IPS-15b (cell line): ENCODE measurements around the gene PEX11B.

Source experiments
- H3K27me3 ChIP-seq: one replicate; pipeline ENCODE4 v1.6.1; 2013; ENCODE audit warnings: low read length; ENCODE audit not compliant: control insufficient read depth, insufficient read depth
- H3K36me3 ChIP-seq: one replicate; pipeline ENCODE4 v1.6.1; 2013; ENCODE audit warnings: low read length; ENCODE audit not compliant: control insufficient read depth, insufficient read depth
- H3K4me1 ChIP-seq: one replicate; pipeline ENCODE4 v1.6.1; 2013; ENCODE audit warnings: mild to moderate bottlenecking, low read length; ENCODE audit not compliant: control insufficient read depth, insufficient read depth
- H3K4me3 ChIP-seq: one replicate; pipeline ENCODE4 v1.5.1; 2013; ENCODE audit warnings: low read depth, low read length
- H3K9ac ChIP-seq: one replicate; pipeline ENCODE4 v1.6.1; 2013; ENCODE audit warnings: low read depth, mild to moderate bottlenecking, low read length
- H3K9me3 ChIP-seq: one replicate; pipeline ENCODE4 v1.6.1; 2013; ENCODE audit warnings: mild to moderate bottlenecking, low read length; ENCODE audit not compliant: control insufficient read depth, insufficient read depth

The PEX11B gene

DNA sequence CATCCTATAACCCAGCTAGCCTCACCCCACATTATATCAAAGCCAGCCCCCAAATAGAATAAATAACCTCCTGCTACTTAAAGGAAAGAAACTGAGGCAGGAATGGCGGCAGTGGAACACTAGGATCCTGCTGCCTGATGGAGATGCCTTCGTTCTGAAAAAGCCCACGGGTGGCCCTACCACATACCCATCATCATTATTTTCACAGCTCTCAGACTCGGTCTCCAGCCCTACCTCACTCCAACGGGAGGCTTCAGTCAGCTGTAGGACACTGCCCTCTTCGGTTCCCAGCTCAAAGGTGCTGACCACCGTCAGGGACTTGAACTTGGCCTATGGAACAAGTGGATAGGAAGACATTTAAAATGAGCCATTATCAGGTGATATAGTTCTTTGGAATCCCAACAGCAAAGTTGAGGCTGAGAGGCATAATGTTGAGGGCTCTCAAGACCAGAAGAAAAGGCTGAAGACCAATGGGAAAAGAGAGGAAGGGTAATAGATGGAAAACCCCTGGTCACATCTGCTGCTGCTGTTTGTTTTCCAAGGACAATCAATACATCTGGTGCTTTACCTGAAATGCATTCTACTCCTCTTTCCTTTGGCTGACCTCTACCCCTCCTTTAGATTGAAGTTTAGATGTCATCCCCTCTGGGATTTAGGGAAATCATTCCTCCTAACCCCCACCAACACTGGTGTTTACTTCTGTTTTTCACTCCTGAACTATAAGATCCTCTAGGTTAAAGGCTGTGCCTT is 25.0 kb downstream of the PEX11B start:
- Histone ChIP-seq H3K9me3 (no peaks in the 10 kb centered on the region), H3K9ac (no peak overlapping the region), H3K4me3 (no peak overlapping the region), H3K36me3 (no peaks in the 10 kb centered on the region), H3K4me1 (peaks cover 5% of the 10 kb centered on the region), H3K27me3 (peaks cover 2% of the 10 kb centered on the region)

DNA sequence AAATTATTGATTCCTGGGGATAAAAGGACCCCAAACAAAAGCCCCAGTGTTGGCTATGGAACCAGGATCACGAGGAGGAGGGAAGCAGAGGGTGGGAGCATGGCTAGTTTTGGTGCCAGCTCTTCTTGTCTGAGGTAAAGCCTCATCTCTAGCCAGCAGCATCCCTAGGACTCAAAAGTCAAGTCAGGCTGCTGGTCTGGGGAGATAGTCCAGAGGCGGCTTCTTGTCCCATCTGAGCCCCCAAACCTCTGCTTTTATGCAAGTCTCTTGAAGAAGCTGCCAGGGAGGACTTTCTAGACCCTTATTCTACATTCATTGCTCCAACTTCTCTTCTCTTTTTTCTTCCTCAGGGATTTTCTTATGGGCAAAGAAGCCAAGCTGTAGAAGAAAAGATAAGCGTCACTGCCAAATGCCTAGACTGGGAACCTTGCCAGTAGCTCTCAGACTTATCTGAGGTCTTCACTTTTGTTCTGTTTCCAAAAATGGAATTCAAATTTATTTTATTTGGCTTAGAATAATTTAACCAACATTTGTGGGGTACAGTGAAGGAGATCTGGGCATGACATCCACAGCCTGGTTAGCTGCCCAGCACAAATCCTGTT is 25.9 kb downstream of the PEX11B start:
- peak overlapping the region; percentile 27 for H3K4me3 ChIP-seq
- H3K9ac ChIP-seq = no peak overlapping the region
- H3K36me3 ChIP-seq = no peaks in the 10 kb centered on the region
- H3K9me3 ChIP-seq = no peaks in the 10 kb centered on the region
- H3K27me3 ChIP-seq = peaks cover 2% of the 10 kb centered on the region
- H3K4me1 ChIP-seq = peaks cover 5% of the 10 kb centered on the region

DNA sequence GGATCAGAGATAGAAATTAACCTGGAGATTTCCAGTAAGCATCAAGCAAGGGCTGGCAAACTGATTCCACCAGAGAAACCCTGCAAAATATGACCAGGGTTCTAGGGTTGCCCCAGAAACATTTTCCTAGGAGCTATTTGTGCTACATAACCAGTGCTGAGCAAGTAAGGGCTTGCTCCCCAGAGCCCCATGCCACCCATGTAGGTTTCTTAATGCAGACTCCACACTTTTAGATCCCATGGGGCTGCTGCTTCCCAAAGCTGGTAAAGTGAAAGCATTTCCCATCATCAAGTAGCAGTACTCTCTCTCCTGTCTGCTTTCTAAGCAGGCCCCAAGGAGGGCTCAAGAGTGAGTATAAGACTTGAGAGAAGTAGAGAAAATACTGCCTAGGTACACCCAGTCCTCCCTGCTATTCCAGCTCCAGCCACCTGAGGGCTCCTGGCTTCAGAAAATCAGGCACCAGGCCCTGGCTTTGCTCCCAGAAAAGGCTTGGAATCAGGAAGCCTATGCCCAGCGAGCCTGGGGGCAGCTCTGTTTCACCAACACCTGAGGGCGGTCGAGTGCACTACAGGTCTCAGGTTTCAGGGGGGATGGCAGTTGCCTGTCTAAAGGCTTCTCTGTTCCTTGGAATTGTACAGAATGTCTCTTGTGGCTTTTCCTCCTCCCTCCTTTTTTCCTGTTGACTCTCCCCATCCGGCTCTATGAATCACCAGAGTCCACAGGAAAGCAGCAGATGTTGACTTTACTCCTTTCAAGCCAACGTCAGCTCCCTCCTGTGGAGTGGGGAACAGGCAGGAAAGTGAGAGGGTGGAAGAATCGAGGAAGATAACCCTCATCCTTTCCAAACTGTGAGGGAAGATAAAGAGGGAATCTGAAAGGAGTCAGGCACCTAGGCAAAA is 26.7 kb downstream of the PEX11B start:
- Histone ChIP-seq H3K4me3 (peak overlapping the region; percentile 27), H3K9me3 (no peaks in the 10 kb centered on the region), H3K27me3 (peaks cover 2% of the 10 kb centered on the region), H3K9ac (peak overlapping the region; percentile 32), H3K4me1 (peaks cover 5% of the 10 kb centered on the region), H3K36me3 (no peaks in the 10 kb centered on the region)

DNA sequence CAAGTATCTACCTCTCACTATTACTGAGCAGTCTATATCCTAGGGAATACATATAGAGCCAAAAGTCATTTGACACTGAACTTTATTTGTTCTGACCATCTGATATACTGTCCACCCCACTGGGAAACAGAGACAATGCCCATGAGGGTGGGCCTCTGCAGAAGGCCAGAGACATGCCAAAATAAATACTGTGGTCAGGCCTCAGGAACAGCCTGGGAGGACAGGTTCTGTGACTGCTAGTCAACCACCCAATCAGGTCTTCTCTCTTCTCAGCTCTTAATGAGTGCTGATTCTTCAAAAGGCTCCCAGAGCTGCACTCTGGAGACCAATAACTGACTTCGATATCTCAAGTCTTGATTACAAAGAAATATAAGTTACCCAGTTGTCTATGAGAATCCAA is 27.4 kb downstream of the PEX11B start:
- H3K27me3 ChIP-seq = no peaks in the 10 kb centered on the region
- H3K9ac ChIP-seq = no peak overlapping the region
- H3K4me3 ChIP-seq = no peak overlapping the region
- H3K4me1 ChIP-seq = peaks cover 5% of the 10 kb centered on the region
- H3K36me3 ChIP-seq = no peaks in the 10 kb centered on the region
- no peaks in the 10 kb centered on the region for H3K9me3 ChIP-seq

DNA sequence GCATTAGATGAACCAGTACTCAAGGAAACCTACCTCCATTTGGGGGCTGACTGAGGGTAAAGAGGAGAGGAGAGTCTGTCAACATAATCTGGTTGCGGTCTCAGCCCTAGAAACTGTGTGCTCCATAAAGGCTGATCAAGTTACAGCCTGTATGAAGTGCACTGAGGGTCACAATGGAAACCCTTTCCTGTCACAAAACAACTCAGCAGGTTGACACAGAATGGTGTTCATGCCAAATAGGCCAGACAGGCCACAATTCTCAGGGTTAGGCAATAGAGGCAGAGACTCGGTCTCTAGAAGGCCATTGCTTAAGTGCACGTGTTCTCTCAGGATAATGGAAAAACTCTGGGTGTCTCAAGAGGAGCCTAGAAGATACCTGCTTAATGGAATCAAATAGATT is 28.8 kb downstream of the PEX11B start:
- Histone ChIP-seq H3K4me1 (peaks cover 5% of the 10 kb centered on the region), H3K9me3 (no peaks in the 10 kb centered on the region), H3K9ac (no peak overlapping the region), H3K36me3 (no peaks in the 10 kb centered on the region), H3K27me3 (peaks cover 8% of the 10 kb centered on the region), H3K4me3 (no peak overlapping the region)

DNA sequence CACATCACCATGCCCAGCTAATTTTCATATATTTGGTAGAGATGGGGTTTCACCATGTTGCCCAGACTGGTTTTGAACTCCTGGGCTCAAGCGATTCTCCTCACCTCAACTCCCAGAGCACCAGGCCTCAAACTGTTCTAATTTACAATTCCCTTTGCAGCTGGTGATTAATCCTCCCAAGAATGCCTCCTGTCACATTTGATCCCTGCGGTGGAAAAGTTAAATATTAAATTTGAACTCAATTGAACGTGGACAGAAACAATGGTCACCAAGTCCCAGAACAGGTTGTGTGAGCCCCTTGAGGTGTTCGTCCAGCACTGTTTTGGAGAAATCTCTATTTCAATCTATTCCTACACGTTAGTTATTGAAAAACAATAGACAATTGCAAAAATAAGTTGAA is 30.9 kb downstream of the PEX11B start:
- no peak overlapping the region for H3K9ac ChIP-seq

DNA sequence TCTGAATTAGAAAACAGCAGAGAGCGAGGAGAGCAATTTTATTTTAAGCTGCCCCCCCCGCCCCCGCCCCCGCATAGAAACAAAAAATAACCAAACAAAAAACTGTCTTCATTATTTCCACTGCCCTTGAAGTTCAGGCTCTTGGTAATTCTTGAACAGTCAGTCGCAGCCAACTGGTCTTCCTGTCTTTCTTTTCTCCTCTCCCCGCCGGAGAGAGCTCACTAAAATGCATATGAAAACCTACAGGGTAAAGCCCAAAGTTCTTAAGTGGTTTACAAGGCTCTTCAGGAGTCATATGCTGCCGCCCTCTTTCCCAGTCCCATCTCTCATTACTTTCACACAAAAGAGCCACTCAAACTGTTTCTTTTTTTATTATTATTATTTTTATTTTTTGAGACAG is 31.7 kb downstream of the PEX11B start:
- no peaks in the 10 kb centered on the region for H3K9me3 ChIP-seq

More for the DNA sequence above, 30.9 kb downstream of the PEX11B start:
- Histone ChIP-seq H3K27me3 (peaks cover 24% of the 10 kb centered on the region), H3K36me3 (no peaks in the 10 kb centered on the region), H3K9me3 (no peaks in the 10 kb centered on the region), H3K4me3 (no peak overlapping the region), H3K4me1 (peaks cover 5% of the 10 kb centered on the region)

DNA sequence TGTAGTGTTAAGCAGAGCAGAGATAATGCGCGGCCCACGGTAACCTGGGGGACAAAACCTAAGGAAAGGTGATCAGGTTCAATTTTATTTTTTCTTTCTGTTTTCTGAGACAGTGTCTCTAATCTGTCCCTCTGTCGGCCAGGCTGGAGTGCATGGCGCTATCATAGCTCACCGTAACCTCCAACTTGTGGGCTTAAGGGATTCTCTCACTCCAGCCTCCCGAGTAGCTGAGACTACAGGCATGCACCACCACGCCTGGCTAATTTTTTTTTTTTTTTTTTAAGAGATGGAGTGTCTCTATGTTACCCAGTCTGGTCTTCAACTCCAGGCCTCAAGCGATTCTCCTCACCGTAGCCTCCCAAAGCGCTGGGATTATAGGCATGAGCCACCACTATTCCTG is 32.1 kb downstream of the PEX11B start:
- H3K9ac ChIP-seq = no peak overlapping the region
- peak overlapping the region; percentile 67 for H3K4me3 ChIP-seq
- H3K27me3 ChIP-seq = peaks cover 26% of the 10 kb centered on the region
- no peaks in the 10 kb centered on the region for H3K4me1 ChIP-seq
- H3K9me3 ChIP-seq = no peaks in the 10 kb centered on the region
- no peaks in the 10 kb centered on the region for H3K36me3 ChIP-seq

More for the DNA sequence above, 31.7 kb downstream of the PEX11B start:
- H3K27me3 ChIP-seq = peaks cover 26% of the 10 kb centered on the region
- no peaks in the 10 kb centered on the region for H3K4me1 ChIP-seq
- H3K36me3 ChIP-seq = no peaks in the 10 kb centered on the region
- H3K4me3 ChIP-seq = no peak overlapping the region
- no peak overlapping the region for H3K9ac ChIP-seq

DNA sequence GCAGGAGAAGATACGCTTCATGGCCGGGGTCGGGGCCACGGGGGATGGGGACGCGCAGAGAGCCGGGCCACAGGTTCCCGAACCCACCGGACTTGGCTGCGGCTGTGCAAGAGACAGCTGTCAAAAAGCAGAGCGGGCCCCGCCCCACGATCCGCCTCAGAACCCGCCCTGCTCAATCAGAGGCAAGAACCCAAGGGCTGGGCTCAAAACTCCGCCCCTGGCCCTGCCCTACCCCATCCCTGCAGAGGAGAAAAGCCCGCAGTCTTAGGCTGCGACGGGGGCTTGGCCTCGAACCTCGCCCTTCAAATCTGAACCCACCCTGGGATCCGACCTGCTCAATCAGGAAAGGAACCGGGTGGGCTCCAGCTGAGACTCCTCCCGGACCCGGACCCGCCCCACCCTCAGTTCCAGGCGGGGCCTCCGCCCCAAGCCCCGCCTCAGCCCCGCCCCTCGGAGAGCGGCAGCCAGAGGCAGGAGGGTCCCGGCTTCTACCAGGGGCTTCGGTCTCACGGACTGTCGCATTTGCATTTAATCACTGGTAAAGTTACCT is 32.7 kb downstream of the PEX11B start, which contains the start of gene ANKRD35:
Gene ANKRD35 (minus strand): TSS at position 129 of the 550 bp plus-strand sequence. CDS start 108 bp downstream, at position 21.
- Histone ChIP-seq H3K4me3 (peak within 1 kb of the TSS; percentile 67), H3K27me3 (peaks cover 26% of the 10 kb centered on the region), H3K9me3 (no peaks in the 10 kb centered on the region), H3K36me3 (no peaks in the 10 kb centered on the region), H3K4me1 (no peaks in the 10 kb centered on the region), H3K9ac (no peak within 1 kb of the TSS)

DNA sequence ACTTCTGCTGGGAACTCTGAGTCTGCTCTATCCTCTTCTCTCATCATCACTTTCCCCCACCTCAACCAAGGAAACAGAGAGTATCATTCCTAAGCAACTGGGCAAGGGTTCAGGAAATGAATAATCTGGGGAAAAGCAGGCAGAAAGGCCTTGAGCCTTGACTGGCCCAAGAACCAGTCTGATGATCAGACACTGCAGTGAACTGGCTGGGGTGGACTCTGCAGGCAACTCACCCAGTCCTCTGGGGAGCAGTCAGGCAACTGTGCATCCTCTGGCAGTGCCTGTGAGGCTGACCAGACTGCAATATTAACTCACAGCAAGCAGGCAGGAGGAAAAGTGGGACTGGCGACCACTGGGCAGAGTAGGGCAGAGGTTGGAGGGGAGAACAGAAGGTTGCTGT is 33.8 kb downstream of the PEX11B start:
- Histone ChIP-seq H3K36me3 (no peaks in the 10 kb centered on the region), H3K9me3 (no peaks in the 10 kb centered on the region), H3K4me1 (peaks cover 8% of the 10 kb centered on the region), H3K4me3 (no peak overlapping the region), H3K27me3 (peaks cover 26% of the 10 kb centered on the region), H3K9ac (no peak overlapping the region)

DNA sequence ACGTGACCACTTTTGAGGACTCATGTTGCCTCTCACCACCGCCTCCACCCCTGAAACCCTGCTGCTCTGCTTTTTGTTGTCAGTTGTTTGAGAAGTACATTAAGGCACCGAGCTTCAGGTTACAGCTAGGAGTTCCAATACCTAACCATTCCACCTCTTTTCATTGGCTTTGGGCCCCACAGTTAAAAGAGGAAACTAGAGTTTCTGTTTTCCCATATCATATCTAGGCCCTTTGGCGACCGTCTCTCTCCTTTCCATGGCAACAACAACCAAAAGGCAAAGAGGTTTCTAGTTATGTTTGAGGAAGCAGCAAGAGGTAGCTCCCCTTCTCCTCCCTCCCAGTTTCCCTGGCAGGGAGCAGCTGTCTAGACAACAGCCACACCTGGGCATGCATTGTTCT is 38.7 kb downstream of the PEX11B start:
- H3K36me3 ChIP-seq = no peaks in the 10 kb centered on the region
- no peak overlapping the region for H3K4me3 ChIP-seq
- H3K27me3 ChIP-seq = peaks cover 28% of the 10 kb centered on the region
- H3K4me1 ChIP-seq = peaks cover 12% of the 10 kb centered on the region
- H3K9ac ChIP-seq = no peak overlapping the region
- H3K9me3 ChIP-seq = no peaks in the 10 kb centered on the region
